Activated naive CD4-positive, alpha-beta T cell treated with Interleukin-2 at 50 U/mL for 16 hours (primary cell): Measurements from ENCODE around the gene RANBP9.
A peak's percentile ranks its signal among the peaks of the same experiment; 100 is the strongest.

ENCODE experiments used
- DNase-seq: peaks from one replicate; pipeline ENCODE4 v3.0.0-alpha.2; 2020

The RANBP9 gene

GRCh38 chr6:13593103-13593502 lies 118.5 kb downstream of the RANBP9 start:
- no peak for DNase-seq

GRCh38 chr6:13591205-13591921 lies 120.3 kb downstream of the RANBP9 start:
- DNase-seq, result no peak

GRCh38 chr6:13590574-13591153 lies 121.0 kb downstream of the RANBP9 start:
- DNase-seq, result no peak

- no peak for DNase-seq
Observed at GRCh38 chr6:13589801-13590200, 121.8 kb downstream of the RANBP9 start.

- DNase-seq, result no peak
Observed at GRCh38 chr6:13586603-13587542, 124.8 kb downstream of the RANBP9 start.

GRCh38 chr6:13581700-13582229 lies 129.9 kb downstream of the RANBP9 start:
- no peak for DNase-seq

- DNase-seq, result no peak
Observed at GRCh38 chr6:13579911-13580310, 131.7 kb downstream of the RANBP9 start.

- DNase-seq, result no peak
Observed at GRCh38 chr6:13577926-13578325, 133.7 kb downstream of the RANBP9 start.

- DNase-seq, result no peak
Observed at GRCh38 chr6:13576017-13576416, 135.6 kb downstream of the RANBP9 start.

- DNase-seq, result no peak
Observed at GRCh38 chr6:13575377-13575775, 136.3 kb downstream of the RANBP9 start.

- peak; percentile 77 for DNase-seq
Observed at GRCh38 chr6:13574571-13575376, 136.9 kb downstream of the RANBP9 start, which contains the start of gene SIRT5. TSS of gene SIRT5 (plus strand) at chr6:13574601. CDS start at chr6:13584111, 9,510 bp downstream.

GRCh38 chr6:13574149-13574570 lies 137.5 kb downstream of the RANBP9 start:
- DNase-seq, result peak; percentile 90

GRCh38 chr6:13573669-13574110 lies 137.9 kb downstream of the RANBP9 start:
- no peak for DNase-seq

- no peak for DNase-seq
Observed at GRCh38 chr6:13572951-13573654, 138.5 kb downstream of the RANBP9 start.

- DNase-seq, result no peak
Observed at GRCh38 chr6:13572240-13572639, 139.4 kb downstream of the RANBP9 start.
